HL-60 (cell line): ENCODE data around the gene CRYBA4.
A peak's percentile ranks its signal among the peaks of the same experiment; 100 is the strongest.

Source experiments
- DNase-seq, 2 experiments: peaks; one replicate each; pipeline ENCODE4 v3.0.0-alpha.2; 2010 to 2020; ENCODE audit warnings: low read depth in 1 of 2, low spot score in 1 of 2
- H3K27ac ChIP-seq: fragments of 250-450 bp; sonication (Bioruptor Pico); replicated peaks from 2 replicates; pipeline ENCODE4 v1.5.1; 2020; ENCODE audit warnings: mild to moderate bottlenecking, moderate library complexity
- H3K27me3 ChIP-seq: fragments of 250-450 bp; sonication (Bioruptor Pico); 2 replicates; pipeline ENCODE4 v1.5.1; 2021; ENCODE audit warnings: mild to moderate bottlenecking, moderate library complexity; ENCODE audit not compliant: insufficient read depth, poor library complexity, severe bottlenecking
- H3K4me3 ChIP-seq: replicated peaks from 2 replicates; pipeline ENCODE4 v1.5.1; 2011; ENCODE audit warnings: mild to moderate bottlenecking, control low read depth, low read length; ENCODE audit not compliant: insufficient read depth
- CTCF ChIP-seq: IDR thresholded peaks from one replicate; pipeline ENCODE4 v1.5.1; 2011; ENCODE audit warnings: low read length, control low read depth, inconsistent platforms; ENCODE audit not compliant: insufficient read depth
- GABPA ChIP-seq: IDR thresholded peaks from 2 replicates; pipeline ENCODE4 v1.6.1; 2012; ENCODE audit warnings: low read depth
- POLR2AphosphoS5 ChIP-seq: IDR thresholded peaks from 2 replicates; pipeline ENCODE4 v1.6.1; 2012; ENCODE audit warnings: low read depth
- REST ChIP-seq: IDR thresholded peaks from 2 replicates; pipeline ENCODE4 v1.6.1; 2012; ENCODE audit warnings: low read depth; ENCODE audit not compliant: insufficient replicate concordance
- SPI1 ChIP-seq: IDR thresholded peaks from 2 replicates; pipeline ENCODE4 v1.6.1; 2012; ENCODE audit warnings: low read depth, mild to moderate bottlenecking, borderline replicate concordance

CRYBA4 gene

GRCh38 chr22:26667140-26667539 is 45.4 kb downstream of the CRYBA4 start:
- H3K27ac ChIP-seq = no peak overlapping the region
- no peak overlapping the region for H3K4me3 ChIP-seq
- no peak for TF ChIP-seq GABPA
- DNase-seq = no peak
- no peaks in the 10 kb centered on the region for H3K27me3 ChIP-seq

GRCh38 chr22:26669060-26669481 is 47.3 kb downstream of the CRYBA4 start:
- Histone ChIP-seq H3K4me3 (no peak overlapping the region), H3K27ac (no peak overlapping the region), H3K27me3 (no peaks in the 10 kb centered on the region)
- DNase-seq = peak in 1 of 2 experiments; percentile 71
- TF ChIP-seq CTCF (peak; percentile 48), SPI1 (no peak)

GRCh38 chr22:26670459-26670858 is 48.7 kb downstream of the CRYBA4 start:
- Histone ChIP-seq H3K27ac (no peak overlapping the region), H3K27me3 (no peaks in the 10 kb centered on the region), H3K4me3 (no peak overlapping the region)
- DNase-seq = no peak
- TF ChIP-seq CTCF (no peak), POLR2AphosphoS5 (no peak), SPI1 (no peak), GABPA (no peak), REST (no peak)

- no peak overlapping the region for H3K4me3 ChIP-seq
Measured at GRCh38 chr22:26671317-26672059, 49.7 kb downstream of the CRYBA4 start.

More at GRCh38 chr22:26671317-26672059, 49.7 kb downstream of the CRYBA4 start:
- TF ChIP-seq CTCF (no peak), POLR2AphosphoS5 (no peak), SPI1 (0 out of 2 replicates have a peak, but pooled peaks have one; percentile 8)
- H3K27ac ChIP-seq = peak overlapping the region; percentile 91
- H3K27me3 ChIP-seq = no peaks in the 10 kb centered on the region
- peak in 1 of 2 experiments; percentile 67 for DNase-seq
